Right lung (tissue), 10 donors: ENCODE results near the gene AP4M1. TPM values are rescaled to one million over a fixed set of nuclear protein-coding genes. Genes with fewer than 3 reads are reported as not detected.

Source experiments
- DNase-seq, 2 donors: peaks; one replicate each; pipeline ENCODE4 v3.0.0-alpha.2; 2013
- long read RNA-seq, 8 donors: transcript quantifications; one replicate each; lab custom pipeline, GENCODE V29; 2026
- polyA plus RNA-seq, 5 donors: library from polyadenylated mRNA; unstranded; fragments of 120-200 nt; gene quantifications; one replicate each; pipeline versions ENCODE4 v1.2.1 to v1.2.3, GENCODE V29; 2013; ENCODE audit warnings: inconsistent platforms in 1 of 5, low replicate concordance in 1 of 5; ENCODE audit not compliant: insufficient read length in 5 of 5, insufficient read depth in 1 of 5

Gene AP4M1
- 10 to 100 TPM; 34.5 to 43.4 (median 36.5) TPM for polyA plus RNA-seq
- long read RNA-seq, donor 1, transcript AP4M1-201 (15 exons, 1,817 nt): major isoform, 5 of 58 reads
- long read RNA-seq, donor 1, partial matches to known transcripts: 40 of 58 reads
- long read RNA-seq, donor 1, other reads (novel, unspliced or antisense): 12 of 58 reads
- long read RNA-seq, donor 2, partial matches to known transcripts: 5 of 16 reads
- long read RNA-seq, donor 2, other reads (novel, unspliced or antisense): 5 of 16 reads
- long read RNA-seq, donor 3, transcript AP4M1-201 (15 exons, 1,817 nt): major isoform, 7 of 33 reads
- long read RNA-seq, donor 3, partial matches to known transcripts: 6 of 33 reads
- long read RNA-seq, donor 3, other reads (novel, unspliced or antisense): 18 of 33 reads
- long read RNA-seq, donor 4, partial matches to known transcripts: 11 of 13 reads
- long read RNA-seq, donor 4, other reads (novel, unspliced or antisense): 0 of 13 reads
- long read RNA-seq, donor 5, transcript AP4M1-201 (15 exons, 1,817 nt): major isoform, 8 of 8 reads
- long read RNA-seq, donor 5, partial matches to known transcripts: 0 of 8 reads
- long read RNA-seq, donor 5, other reads (novel, unspliced or antisense): 0 of 8 reads
- long read RNA-seq, donor 6, partial matches to known transcripts: 0 of 4 reads
- long read RNA-seq, donor 6, other reads (novel, unspliced or antisense): 0 of 4 reads
- long read RNA-seq, donor 7, partial matches to known transcripts: 25 of 42 reads
- long read RNA-seq, donor 7, other reads (novel, unspliced or antisense): 13 of 42 reads
- long read RNA-seq, donor 8, partial matches to known transcripts: 5 of 13 reads
- long read RNA-seq, donor 8, other reads (novel, unspliced or antisense): 7 of 13 reads

- peak; percentile 97 to 98 for DNase-seq
These were observed at the start of gene AP4M1, which contains the start of gene MCM7 for GRCh38 chr7:100101016-100101862. Gene AP4M1, plus strand, starts transcription at chr7:100101643. Its CDS starts 72 bp downstream, at chr7:100101715. Gene MCM7, minus strand, starts transcription at chr7:100101397. Its CDS starts 103 bp downstream, at chr7:100101294.

- peak; percentile 61 to 67 for DNase-seq
These were observed 48.2 kb upstream of the AP4M1 start for GRCh38 chr7:100053215-100053614.

GRCh38 chr7:100057006-100057405 is 44.4 kb upstream of the AP4M1 start:
- DNase-seq: no peak

GRCh38 chr7:100059251-100059739 is 42.1 kb upstream of the AP4M1 start:
- DNase-seq: no peak

GRCh38 chr7:100061518-100062193 is 39.8 kb upstream of the AP4M1 start:
- DNase-seq: no peak

GRCh38 chr7:100063376-100063775 is 38.1 kb upstream of the AP4M1 start:
- no peak for DNase-seq

GRCh38 chr7:100064162-100064561 is 37.3 kb upstream of the AP4M1 start:
- DNase-seq: no peak

- DNase-seq: peak; percentile 83 to 87
These were observed 35.8 kb upstream of the AP4M1 start for GRCh38 chr7:100065452-100066186.

GRCh38 chr7:100066953-100067352 is 34.5 kb upstream of the AP4M1 start:
- no peak for DNase-seq

- DNase-seq: no peak
These were observed 31.5 kb upstream of the AP4M1 start for GRCh38 chr7:100069991-100070390.

GRCh38 chr7:100071018-100071723 is 30.3 kb upstream of the AP4M1 start:
- DNase-seq: no peak

- DNase-seq: no peak
These were observed 29.0 kb upstream of the AP4M1 start for GRCh38 chr7:100072462-100072861.

- no peak for DNase-seq
These were observed 26.6 kb upstream of the AP4M1 start for GRCh38 chr7:100074841-100075240.

- no peak for DNase-seq
These were observed 26.0 kb upstream of the AP4M1 start for GRCh38 chr7:100075418-100075817.

- DNase-seq: no peak
These were observed 24.2 kb upstream of the AP4M1 start for GRCh38 chr7:100077205-100077604.

- DNase-seq: no peak
These were observed 22.4 kb upstream of the AP4M1 start for GRCh38 chr7:100079024-100079560.

- no peak for DNase-seq
These were observed 20.4 kb upstream of the AP4M1 start for GRCh38 chr7:100080907-100081534.

GRCh38 chr7:100081535-100082102 is 19.8 kb upstream of the AP4M1 start, which contains the start of gene ZNF3:
Gene ZNF3, minus strand, starts transcription at chr7:100081723. Its CDS starts 4,366 bp downstream, at chr7:100077357.
- peak; percentile 98 to 99 for DNase-seq
